ENCODE results near the gene NFAT5. TPM values are rescaled to one million over a fixed set of nuclear protein-coding genes. Genes with fewer than 3 reads are reported as not detected.

Gene NFAT5
- total RNA-seq, 2 experiments from 2014 or later, result 19.5 to 21.2 TPM

GRCh38 chr16:69707920-69708683, 142.3 kb downstream of the NFAT5 start:
- Histone ChIP-seq H3K27me3 (ENCODE audit: control insufficient read depth in 1 of 2, insufficient read depth in 2 of 2, low read length in 2 of 2) (no peaks in the 10 kb centered on the region), H3K9me3 (ENCODE audit: control insufficient read depth in 1 of 2, insufficient read depth in 1 of 2, low read length in 2 of 2) (no peaks in the 10 kb centered on the region), H3K27ac (ENCODE audit: low read depth in 1 of 2, low read length in 2 of 2) (no peak overlapping the region), H3K36me3 (ENCODE audit: insufficient read depth, low read length) (no peaks in the 10 kb centered on the region), H3K4me1 (ENCODE audit: insufficient read depth, low read length) (no peaks in the 10 kb centered on the region), H3K4me3 (ENCODE audit: low read length) (no peak overlapping the region)
- ChIA-PET CTCF (interaction anchor here (3.8 kb wide), 1 partner anchor 47 kb away, joined by 19 read pairs; the partner anchor contains the start of gene NOB1), POLR2A (interaction anchor here (3.8 kb wide), 1 partner anchor 47 kb away, joined by 22 read pairs; the partner anchor contains the start of gene NOB1)
- Mint-ChIP-seq H3K4me1 (ENCODE audit: low read depth) (peaks cover 4% of the 10 kb centered on the region), H3K9me3 (no peaks in the 10 kb centered on the region), H3K4me3 (no peak overlapping the region), H3K27me3 (no peaks in the 10 kb centered on the region), H3K36me3 (ENCODE audit: low read depth) (peaks cover 4% of the 10 kb centered on the region), H3K27ac (no peak overlapping the region)
- DNase-seq, result no peak
- no peak for ATAC-seq (ENCODE audit: poor library complexity)
- TF ChIP-seq CTCF (IDR thresholded peaks at IDR 0.05), result no peak
- intact Hi-C loops (cut with DNase I, micrococcal nuclease), result loop anchor here (2.0 kb wide), 1 partner anchor 223 kb away; no protein-coding TSS in a partner anchor

GRCh38 chr16:69709456-69710084, 143.8 kb downstream of the NFAT5 start:
- Histone ChIP-seq H3K4me1 (ENCODE audit: insufficient read depth, low read length) (no peaks in the 10 kb centered on the region), H3K27me3 (ENCODE audit: control insufficient read depth in 1 of 2, insufficient read depth in 2 of 2, low read length in 2 of 2) (no peaks in the 10 kb centered on the region), H3K36me3 (ENCODE audit: insufficient read depth, low read length) (no peaks in the 10 kb centered on the region), H3K4me3 (ENCODE audit: low read length) (no peak overlapping the region), H3K9me3 (ENCODE audit: control insufficient read depth in 1 of 2, insufficient read depth in 1 of 2, low read length in 2 of 2) (no peaks in the 10 kb centered on the region), H3K27ac (ENCODE audit: low read depth in 1 of 2, low read length in 2 of 2) (no peak overlapping the region)
- H3K36me3 Mint-ChIP-seq (ENCODE audit: low read depth), result no peaks in the 10 kb centered on the region
- H3K27ac Mint-ChIP-seq, result peak overlapping the region; percentile 10
- ChIA-PET CTCF (interaction anchor here (0.6 to 3.8 kb wide), 3 partner anchors 16 to 357 kb away, joined by 3 to 19 read pairs (median 3); partner anchors contain the start of genes NOB1 and NQO1), POLR2A (interaction anchor here (3.8 kb wide), 1 partner anchor 45 kb away, joined by 22 read pairs; the partner anchor contains the start of gene NOB1)
- no peaks in the 10 kb centered on the region for H3K27me3 Mint-ChIP-seq
- peaks cover 4% of the 10 kb centered on the region for H3K4me1 Mint-ChIP-seq (ENCODE audit: low read depth)
- peak in 4 of 14 experiments; percentile 5 to 78 (median 76) for DNase-seq
- intact Hi-C loops (cut with DNase I, micrococcal nuclease), result loop anchor here (1.0 to 2.0 kb wide), 3 partner anchors 45 to 221 kb away; partner anchors contain the start of gene NOB1 (in 1 of the 2)
- peak; percentile 41 for ATAC-seq (ENCODE audit: poor library complexity)
- no peaks in the 10 kb centered on the region for H3K9me3 Mint-ChIP-seq
- H3K4me3 Mint-ChIP-seq, result no peak overlapping the region
- peak; percentile 76 for TF ChIP-seq CTCF (IDR thresholded peaks at IDR 0.05)

- no peak overlapping the region for H3K27ac ChIP-seq (ENCODE audit: low read depth in 1 of 2, low read length in 2 of 2)
- no peak overlapping the region for H3K4me3 ChIP-seq (ENCODE audit: low read length)
- Mint-ChIP-seq H3K27me3 (no peaks in the 10 kb centered on the region), H3K4me3 (no peak overlapping the region), H3K36me3 (ENCODE audit: low read depth) (no peaks in the 10 kb centered on the region), H3K27ac (no peak overlapping the region), H3K9me3 (no peaks in the 10 kb centered on the region), H3K4me1 (ENCODE audit: low read depth) (peaks cover 4% of the 10 kb centered on the region)
- DNase-seq, result no peak
- no peak for ATAC-seq (ENCODE audit: poor library complexity)
- no peaks in the 10 kb centered on the region for H3K9me3 ChIP-seq (ENCODE audit: control insufficient read depth in 1 of 2, insufficient read depth in 1 of 2, low read length in 2 of 2)
- H3K27me3 ChIP-seq (ENCODE audit: control insufficient read depth in 1 of 2, insufficient read depth in 2 of 2, low read length in 2 of 2), result no peaks in the 10 kb centered on the region
- POLR2A ChIA-PET, result interaction anchor here (3.8 kb wide), 1 partner anchor 43 kb away, joined by 22 read pairs; the partner anchor contains the start of gene NOB1
- intact Hi-C loops (cut with DNase I, micrococcal nuclease), result no loop called here
- H3K36me3 ChIP-seq (ENCODE audit: insufficient read depth, low read length), result no peaks in the 10 kb centered on the region
- H3K4me1 ChIP-seq (ENCODE audit: insufficient read depth, low read length), result no peaks in the 10 kb centered on the region
- TF ChIP-seq CTCF (IDR thresholded peaks at IDR 0.05), result no peak
- CTCF ChIA-PET, result interaction anchor here (3.8 kb wide), 1 partner anchor 44 kb away, joined by 19 read pairs; the partner anchor contains the start of gene NOB1
These were observed 145.5 kb downstream of the NFAT5 start for GRCh38 chr16:69711115-69711740.
